Smooth muscle cell (in vitro differentiated cells): ENCODE results near the gene CREB3L2. TPM values are rescaled to one million over a fixed set of nuclear protein-coding genes. Genes with fewer than 3 reads are reported as not detected.

Source experiments
- DNase-seq: peaks from one replicate; lab custom pipeline; 2025; ENCODE audit not compliant: unreplicated experiment; lab: John Stamatoyannopoulos, UW
- H2AFZ ChIP-seq: fragments of 200-600 bp; sonication (generic); 2 replicates; pipeline ENCODE4 v1.6.0; 2016; ENCODE audit warnings: antibody characterized with exemption, low read depth, mild to moderate bottlenecking
- H3F3A ChIP-seq: fragments of 200-600 bp; sonication (generic); 2 replicates; pipeline ENCODE4 v1.6.0; 2017; ENCODE audit warnings: antibody characterized with exemption, low read depth
- H3K27ac ChIP-seq: fragments of 200-600 bp; sonication (generic); 2 replicates; pipeline ENCODE4 v1.5.1; 2016; ENCODE audit warnings: low read depth, mild to moderate bottlenecking
- H3K27me3 ChIP-seq: fragments of 200-600 bp; sonication (generic); 2 replicates; pipeline ENCODE4 v1.6.1; 2016; ENCODE audit warnings: low read depth, mild to moderate bottlenecking
- H3K36me3 ChIP-seq: fragments of 200-600 bp; sonication (generic); 2 replicates; pipeline ENCODE4 v1.5.1; 2016; ENCODE audit warnings: low read depth
- H3K4me1 ChIP-seq: fragments of 200-600 bp; sonication (generic); 2 replicates; pipeline ENCODE4 v1.5.1; 2016; ENCODE audit warnings: low read depth
- H3K4me2 ChIP-seq: fragments of 200-600 bp; sonication (generic); 2 replicates; pipeline ENCODE4 v1.6.0; 2016; ENCODE audit warnings: mild to moderate bottlenecking
- H3K4me3 ChIP-seq: fragments of 200-600 bp; sonication (generic); 2 replicates; pipeline ENCODE4 v1.5.1; 2016; ENCODE audit warnings: mild to moderate bottlenecking
- H3K79me2 ChIP-seq: fragments of 200-600 bp; sonication (generic); 2 replicates; pipeline ENCODE4 v1.6.0; 2016; ENCODE audit warnings: low read depth, mild to moderate bottlenecking
- H3K9ac ChIP-seq: fragments of 200-600 bp; sonication (generic); 2 replicates; pipeline ENCODE4 v1.6.0; 2016; ENCODE audit warnings: low read depth
- H3K9me3 ChIP-seq: fragments of 200-600 bp; sonication (generic); replicated peaks from 2 replicates; pipeline ENCODE4 v1.5.1; 2016; ENCODE audit warnings: low read depth
- H4K20me1 ChIP-seq: fragments of 200-600 bp; sonication (generic); 2 replicates; pipeline ENCODE4 v1.6.0; 2016; ENCODE audit warnings: low read depth
- CTCF ChIP-seq: fragments of 200-600 bp; sonication (generic); IDR thresholded peaks from 2 replicates; pipeline ENCODE4 v1.5.1; 2017; ENCODE audit warnings: borderline replicate concordance, mild to moderate bottlenecking, antibody characterized with exemption; ENCODE audit not compliant: insufficient read depth, poor library complexity, severe bottlenecking
- WGBS: methylation state at CpG from one replicate; pipeline ENCODE4 v1.1.7; 2016; ENCODE audit warnings: low lambda C conversion rate; 5-methylcytosine and 5-hydroxymethylcytosine counted together
- polyA plus RNA-seq: library from polyadenylated mRNA; unstranded; fragments of >200 nt; fragmentation: Nextera tagmentation; extraction: Ambion mirVana; gene quantifications from 2 replicates; pipeline ENCODE4 v1.2.1, GENCODE V29; 2016
- total RNA-seq: library from RNA; depleted of rRNA; stranded (reverse); fragments of >200 nt; gene quantifications from 2 replicates; pipeline ENCODE4 v1.2.3, GENCODE V29; 2014

The CREB3L2 gene
- total and polyA plus RNA-seq, 2 experiments from 2014 or later, result 27.4 to 69.1 TPM

GRCh38 chr7:137878333-137878961 is 123.4 kb downstream of the CREB3L2 start:
- DNase-seq, result no peak
- peak overlapping the region; percentile 89 for H3K9ac ChIP-seq
- no peak for TF ChIP-seq CTCF
- peak overlapping the region; percentile 65 for H3K4me2 ChIP-seq
- H2AFZ ChIP-seq, result no peak overlapping the region
- H3K79me2 ChIP-seq, result no peaks in the 10 kb centered on the region
- no peaks in the 10 kb centered on the region for H3K9me3 ChIP-seq
- H3K27me3 ChIP-seq, result no peaks in the 10 kb centered on the region
- no peaks in the 10 kb centered on the region for H4K20me1 ChIP-seq
- H3K27ac ChIP-seq, result peak overlapping the region; percentile 97
- peaks cover 49% of the 10 kb centered on the region for H3K4me1 ChIP-seq
- no peak overlapping the region for H3K4me3 ChIP-seq
- WGBS, result 68% methylated on average over 8 of the region's 8 CpGs
- H3K36me3 ChIP-seq, result peaks cover 9% of the 10 kb centered on the region
- H3F3A ChIP-seq, result peaks cover 29% of the 10 kb centered on the region

GRCh38 chr7:137877027-137877675 is 124.7 kb downstream of the CREB3L2 start:
- H3K36me3 ChIP-seq, result peaks cover 9% of the 10 kb centered on the region
- no peak for TF ChIP-seq CTCF
- no peak for DNase-seq
- peaks cover 49% of the 10 kb centered on the region for H3K4me1 ChIP-seq
- 67% methylated on average over 5 of the region's 5 CpGs for WGBS
- peak overlapping the region; percentile 97 for H3K27ac ChIP-seq
- no peaks in the 10 kb centered on the region for H3K79me2 ChIP-seq
- H4K20me1 ChIP-seq, result no peaks in the 10 kb centered on the region
- no peak overlapping the region for H3K4me2 ChIP-seq
- H2AFZ ChIP-seq, result no peak overlapping the region
- peak overlapping the region; percentile 6 for H3K9ac ChIP-seq
- H3K4me3 ChIP-seq, result no peak overlapping the region
- peaks cover 29% of the 10 kb centered on the region for H3F3A ChIP-seq
- H3K9me3 ChIP-seq, result no peaks in the 10 kb centered on the region
- H3K27me3 ChIP-seq, result no peaks in the 10 kb centered on the region

DNA sequence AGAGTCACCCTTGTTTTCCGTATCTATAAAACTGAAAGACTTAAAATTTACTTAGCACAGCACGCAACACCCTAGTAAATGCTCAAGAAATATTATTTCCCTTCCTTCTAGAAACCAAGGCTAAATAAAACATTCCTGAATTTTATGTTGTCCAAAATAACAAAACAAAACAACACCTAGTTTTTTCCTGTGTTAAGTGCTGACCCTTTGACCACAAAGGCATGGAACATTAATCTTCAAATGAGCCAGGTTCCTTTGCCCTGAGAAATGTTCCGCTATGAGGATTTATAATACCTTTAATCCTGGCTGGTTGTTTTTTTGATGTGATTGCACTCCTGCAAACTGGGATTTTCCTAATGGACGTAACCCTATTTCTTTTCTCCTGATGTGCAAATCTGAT is 126.1 kb downstream of the CREB3L2 start:
- Histone ChIP-seq H4K20me1 (no peaks in the 10 kb centered on the region), H3K36me3 (no peaks in the 10 kb centered on the region), H3K4me1 (peaks cover 47% of the 10 kb centered on the region), H2AFZ (no peak overlapping the region), H3K27ac (peak overlapping the region; percentile 97), H3K4me3 (no peak overlapping the region), H3K4me2 (no peak overlapping the region), H3K79me2 (no peaks in the 10 kb centered on the region), H3K9me3 (no peaks in the 10 kb centered on the region), H3K27me3 (no peaks in the 10 kb centered on the region), H3K9ac (no peak overlapping the region), H3F3A (peaks cover 23% of the 10 kb centered on the region)
- 68% methylated on average over 4 of the region's 4 CpGs for WGBS
- DNase-seq, result no peak
- no peak for TF ChIP-seq CTCF
